ENCODE data around the gene TBL1X. TPM values are rescaled to one million over a fixed set of nuclear protein-coding genes. Genes with fewer than 3 reads are reported as not detected.

TBL1X gene
- total RNA-seq, 1 donor from 2014 or later, result 26.4 TPM

- Histone ChIP-seq H3K79me2 (ENCODE audit: insufficient read depth, low read length) (no peaks in the 10 kb centered on the region), H3K27ac (ENCODE audit: low read depth, low read length) (no peak overlapping the region), H3K27me3 (ENCODE audit: insufficient read depth, low read length) (no peaks in the 10 kb centered on the region), H3K36me3 (ENCODE audit: insufficient read depth, low read length) (no peaks in the 10 kb centered on the region), H3K9me3 (ENCODE audit: insufficient read depth, low read depth, low read length) (no peaks in the 10 kb centered on the region), H4K20me1 (ENCODE audit: insufficient read depth, low read length) (no peaks in the 10 kb centered on the region), H3K4me2 (ENCODE audit: low read length) (no peak overlapping the region), H2AFZ (ENCODE audit: low read depth, low read length) (no peak overlapping the region), H3K9ac (ENCODE audit: low read length) (no peak overlapping the region), H3K4me3 (ENCODE audit: insufficient read depth, low read depth, low read length) (no peak overlapping the region), H3K4me1 (ENCODE audit: insufficient read depth, low read length) (no peaks in the 10 kb centered on the region)
- DNase-seq (ENCODE audit: low read depth), result peak; percentile 44
- Mint-ChIP-seq H3K9me3 (ENCODE audit: unreplicated experiment) (no peaks in the 10 kb centered on the region), H3K27me3 (ENCODE audit: low read depth, unreplicated experiment) (no peaks in the 10 kb centered on the region), H3K27ac (ENCODE audit: unreplicated experiment) (no peak overlapping the region), H3K4me1 (ENCODE audit: low read depth, unreplicated experiment) (no peaks in the 10 kb centered on the region), H3K36me3 (ENCODE audit: low read depth, unreplicated experiment) (no peaks in the 10 kb centered on the region), H3K4me3 (ENCODE audit: unreplicated experiment) (no peak overlapping the region)
- no peak for FAIRE-seq
- TF ChIP-seq EZH2 (IDR thresholded peaks at IDR 0.05; ENCODE audit: insufficient read depth, low read length), result no peak
- TF ChIP-seq CTCF (IDR thresholded peaks at IDR 0.05; ENCODE audit: insufficient read depth, low read depth, low read length), result no peak
Measured at GRCh38 chrX:9604111-9604907, 139.5 kb downstream of the TBL1X start.

GRCh38 chrX:9604908-9605306, 140.0 kb downstream of the TBL1X start:
- FAIRE-seq (peak; percentile 76), DNase-seq (ENCODE audit: low read depth) (no peak)
- no peaks in the 10 kb centered on the region for H3K27me3 Mint-ChIP-seq (ENCODE audit: low read depth, unreplicated experiment)
- H3K27ac ChIP-seq (ENCODE audit: low read depth, low read length), result no peak overlapping the region
- no peaks in the 10 kb centered on the region for H3K36me3 Mint-ChIP-seq (ENCODE audit: low read depth, unreplicated experiment)
- no peaks in the 10 kb centered on the region for H3K4me1 Mint-ChIP-seq (ENCODE audit: low read depth, unreplicated experiment)
- H3K4me3 ChIP-seq (ENCODE audit: insufficient read depth, low read depth, low read length), result no peak overlapping the region
- no peak overlapping the region for H3K4me3 Mint-ChIP-seq (ENCODE audit: unreplicated experiment)
- no peak overlapping the region for H2AFZ ChIP-seq (ENCODE audit: low read depth, low read length)
- TF ChIP-seq EZH2 (IDR thresholded peaks at IDR 0.05; ENCODE audit: insufficient read depth, low read length) (no peak), CTCF (IDR thresholded peaks at IDR 0.05; ENCODE audit: insufficient read depth, low read depth, low read length) (no peak)
- H3K4me1 ChIP-seq (ENCODE audit: insufficient read depth, low read length), result no peaks in the 10 kb centered on the region
- no peaks in the 10 kb centered on the region for H3K9me3 Mint-ChIP-seq (ENCODE audit: unreplicated experiment)
- no peaks in the 10 kb centered on the region for H4K20me1 ChIP-seq (ENCODE audit: insufficient read depth, low read length)
- H3K36me3 ChIP-seq (ENCODE audit: insufficient read depth, low read length), result no peaks in the 10 kb centered on the region
- no peak overlapping the region for H3K4me2 ChIP-seq (ENCODE audit: low read length)
- no peak overlapping the region for H3K9ac ChIP-seq (ENCODE audit: low read length)
- H3K79me2 ChIP-seq (ENCODE audit: insufficient read depth, low read length), result no peaks in the 10 kb centered on the region
- H3K27ac Mint-ChIP-seq (ENCODE audit: unreplicated experiment), result no peak overlapping the region
- H3K27me3 ChIP-seq (ENCODE audit: insufficient read depth, low read length), result no peaks in the 10 kb centered on the region
- no peaks in the 10 kb centered on the region for H3K9me3 ChIP-seq (ENCODE audit: insufficient read depth, low read depth, low read length)

GRCh38 chrX:9605484-9605883, 140.6 kb downstream of the TBL1X start:
- no peak for FAIRE-seq
- Mint-ChIP-seq H3K27me3 (ENCODE audit: low read depth, unreplicated experiment) (no peaks in the 10 kb centered on the region), H3K27ac (ENCODE audit: unreplicated experiment) (no peak overlapping the region), H3K4me3 (ENCODE audit: unreplicated experiment) (no peak overlapping the region), H3K36me3 (ENCODE audit: low read depth, unreplicated experiment) (no peaks in the 10 kb centered on the region), H3K9me3 (ENCODE audit: unreplicated experiment) (no peaks in the 10 kb centered on the region), H3K4me1 (ENCODE audit: low read depth, unreplicated experiment) (no peaks in the 10 kb centered on the region)
- Histone ChIP-seq H3K9ac (ENCODE audit: low read length) (no peak overlapping the region), H3K36me3 (ENCODE audit: insufficient read depth, low read length) (no peaks in the 10 kb centered on the region), H3K4me3 (ENCODE audit: insufficient read depth, low read depth, low read length) (no peak overlapping the region), H3K4me2 (ENCODE audit: low read length) (no peak overlapping the region), H3K27me3 (ENCODE audit: insufficient read depth, low read length) (no peaks in the 10 kb centered on the region), H3K79me2 (ENCODE audit: insufficient read depth, low read length) (no peaks in the 10 kb centered on the region), H3K9me3 (ENCODE audit: insufficient read depth, low read depth, low read length) (no peaks in the 10 kb centered on the region), H4K20me1 (ENCODE audit: insufficient read depth, low read length) (no peaks in the 10 kb centered on the region), H3K4me1 (ENCODE audit: insufficient read depth, low read length) (no peaks in the 10 kb centered on the region), H2AFZ (ENCODE audit: low read depth, low read length) (no peak overlapping the region), H3K27ac (ENCODE audit: low read depth, low read length) (no peak overlapping the region)
- TF ChIP-seq EZH2 (IDR thresholded peaks at IDR 0.05; ENCODE audit: insufficient read depth, low read length) (no peak), CTCF (IDR thresholded peaks at IDR 0.05; ENCODE audit: insufficient read depth, low read depth, low read length) (no peak)
- no peak for DNase-seq (ENCODE audit: low read depth)

Measured in astrocyte (in vitro differentiated cells and primary cell).